Measurements from ENCODE around the gene BANP. TPM values are rescaled to one million over a fixed set of nuclear protein-coding genes. Genes with fewer than 3 reads are reported as not detected.

BANP gene
- polyA plus RNA-seq, 1 of the 3 experiments (the other 2 are of a cell fraction) = 16.8 TPM

DNA sequence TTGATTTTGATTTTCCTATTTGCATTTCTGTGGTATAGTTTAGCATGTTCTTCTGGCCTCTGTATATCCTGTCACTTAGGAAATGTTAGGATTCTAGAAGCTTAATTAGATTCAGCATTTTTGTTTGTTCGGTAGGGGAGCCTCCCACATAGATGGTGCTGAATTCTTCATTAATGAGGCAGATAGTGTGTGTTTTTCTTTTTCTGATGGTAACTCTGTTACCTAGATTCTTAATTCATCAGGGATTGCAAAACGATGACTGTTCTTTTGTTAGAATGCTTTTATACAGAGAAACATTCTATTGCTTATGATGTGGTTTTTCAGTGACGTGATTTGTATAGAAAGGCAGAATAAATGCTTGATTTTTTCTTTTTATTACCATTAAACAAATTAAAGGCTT is 19.0 kb downstream of the BANP start:
- Histone ChIP-seq H3K4me1 (ENCODE audit: control insufficient read depth in 1 of 2, insufficient read depth in 2 of 2, low read depth in 1 of 2, low read length in 1 of 2) (peaks cover 0 to 20% of the 10 kb centered on the region in 2 experiments; a peak in 1 of 4 replicates), H4K20me1 (ENCODE audit: insufficient read depth) (no peaks in the 10 kb centered on the region), H3K9ac (no peak overlapping the region), H3K27ac (ENCODE audit: low read depth in 2 of 2, low read length in 1 of 2) (no peak overlapping the region), H3F3A (replicated peaks; ENCODE audit: insufficient read depth) (no peaks in the 10 kb centered on the region), H3K4me3 (ENCODE audit: low read depth in 2 of 2, low read length in 1 of 2) (no peak overlapping the region), H3K9me3 (peaks cover 10% of the 10 kb centered on the region), H3K9me2 (no peaks in the 10 kb centered on the region), H3K79me2 (ENCODE audit: insufficient read depth) (peaks cover 75% of the 10 kb centered on the region), H3K36me3 (replicated peaks in 1 of 2; ENCODE audit: control insufficient read depth in 1 of 2, insufficient read depth in 2 of 2, low read length in 1 of 2) (no peaks in the 10 kb centered on the region), H3K4me2 (no peak overlapping the region), H3K27me3 (ENCODE audit: insufficient read depth) (no peaks in the 10 kb centered on the region), H2AFZ (ENCODE audit: low read depth) (no peak overlapping the region)
- no peak for DNase-seq
- POLR2A ChIA-PET = interaction anchor here (1.0 kb wide), 1 partner anchor 19 kb away, joined by 4 read pairs; the partner anchor contains the start of gene BANP
- 69% methylated on average over 3 of the region's 3 CpGs for WGBS (ENCODE audit: low lambda C conversion rate)
- CTCF ChIA-PET = no interaction called here
- TF ChIP-seq RXRA (IDR thresholded peaks at IDR 0.05; ENCODE audit: borderline replicate concordance, low read depth) (no peak), FOXJ3 (CRISPR knock-in tag; IDR thresholded peaks at IDR 0.05) (no peak), RFX5 (IDR thresholded peaks at IDR 0.05; ENCODE audit: low read length) (no peak), SMC3 (IDR thresholded peaks at IDR 0.05; ENCODE audit: low read depth, low read length) (no peak), NRF1 (IDR thresholded peaks at IDR 0.05; ENCODE audit: low read depth, low read length) (no peak), EP300 (IDR thresholded peaks at IDR 0.05; ENCODE audit: borderline replicate concordance in 1 of 2, low read depth in 1 of 2, low read length in 1 of 2) (no peak), CHD2 (IDR thresholded peaks at IDR 0.05; ENCODE audit: low read length, partially characterized antibody) (no peak), IRF3 (IDR thresholded peaks at IDR 0.05; ENCODE audit: low read depth, low read length) (no peak), USF1 (IDR thresholded peaks at IDR 0.05; ENCODE audit: borderline replicate concordance, low read depth) (no peak), MEF2A (IDR thresholded peaks at IDR 0.05; ENCODE audit: borderline replicate concordance, low read depth) (no peak), TCF12 (IDR thresholded peaks at IDR 0.05) (no peak), SIN3A (IDR thresholded peaks at IDR 0.05; ENCODE audit: borderline replicate concordance, low read depth, low read length) (no peak), GATA2 (CRISPR knock-in tag; IDR thresholded peaks at IDR 0.05) (no peak), FOXM1 (IDR thresholded peaks at IDR 0.05; ENCODE audit: low read depth) (no peak), JUND (IDR thresholded peaks at IDR 0.05) (no peak), TAF1 (IDR thresholded peaks at IDR 0.05; ENCODE audit: borderline replicate concordance, low read depth, low read length) (no peak)
- TF ChIP-seq, protein P1, sequence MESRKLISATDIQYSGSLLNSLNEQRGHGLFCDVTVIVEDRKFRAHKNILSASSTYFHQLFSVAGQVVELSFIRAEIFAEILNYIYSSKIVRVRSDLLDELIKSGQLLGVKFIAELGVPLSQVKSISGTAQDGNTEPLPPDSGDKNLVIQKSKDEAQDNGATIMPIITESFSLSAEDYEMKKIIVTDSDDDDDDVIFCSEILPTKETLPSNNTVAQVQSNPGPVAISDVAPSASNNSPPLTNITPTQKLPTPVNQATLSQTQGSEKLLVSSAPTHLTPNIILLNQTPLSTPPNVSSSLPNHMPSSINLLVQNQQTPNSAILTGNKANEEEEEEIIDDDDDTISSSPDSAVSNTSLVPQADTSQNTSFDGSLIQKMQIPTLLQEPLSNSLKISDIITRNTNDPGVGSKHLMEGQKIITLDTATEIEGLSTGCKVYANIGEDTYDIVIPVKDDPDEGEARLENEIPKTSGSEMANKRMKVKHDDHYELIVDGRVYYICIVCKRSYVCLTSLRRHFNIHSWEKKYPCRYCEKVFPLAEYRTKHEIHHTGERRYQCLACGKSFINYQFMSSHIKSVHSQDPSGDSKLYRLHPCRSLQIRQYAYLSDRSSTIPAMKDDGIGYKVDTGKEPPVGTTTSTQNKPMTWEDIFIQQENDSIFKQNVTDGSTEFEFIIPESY (IDR thresholded peaks at IDR 0.05; ENCODE audit: borderline replicate concordance, low read depth) = no peak
- TF ChIP-seq, protein P2, sequence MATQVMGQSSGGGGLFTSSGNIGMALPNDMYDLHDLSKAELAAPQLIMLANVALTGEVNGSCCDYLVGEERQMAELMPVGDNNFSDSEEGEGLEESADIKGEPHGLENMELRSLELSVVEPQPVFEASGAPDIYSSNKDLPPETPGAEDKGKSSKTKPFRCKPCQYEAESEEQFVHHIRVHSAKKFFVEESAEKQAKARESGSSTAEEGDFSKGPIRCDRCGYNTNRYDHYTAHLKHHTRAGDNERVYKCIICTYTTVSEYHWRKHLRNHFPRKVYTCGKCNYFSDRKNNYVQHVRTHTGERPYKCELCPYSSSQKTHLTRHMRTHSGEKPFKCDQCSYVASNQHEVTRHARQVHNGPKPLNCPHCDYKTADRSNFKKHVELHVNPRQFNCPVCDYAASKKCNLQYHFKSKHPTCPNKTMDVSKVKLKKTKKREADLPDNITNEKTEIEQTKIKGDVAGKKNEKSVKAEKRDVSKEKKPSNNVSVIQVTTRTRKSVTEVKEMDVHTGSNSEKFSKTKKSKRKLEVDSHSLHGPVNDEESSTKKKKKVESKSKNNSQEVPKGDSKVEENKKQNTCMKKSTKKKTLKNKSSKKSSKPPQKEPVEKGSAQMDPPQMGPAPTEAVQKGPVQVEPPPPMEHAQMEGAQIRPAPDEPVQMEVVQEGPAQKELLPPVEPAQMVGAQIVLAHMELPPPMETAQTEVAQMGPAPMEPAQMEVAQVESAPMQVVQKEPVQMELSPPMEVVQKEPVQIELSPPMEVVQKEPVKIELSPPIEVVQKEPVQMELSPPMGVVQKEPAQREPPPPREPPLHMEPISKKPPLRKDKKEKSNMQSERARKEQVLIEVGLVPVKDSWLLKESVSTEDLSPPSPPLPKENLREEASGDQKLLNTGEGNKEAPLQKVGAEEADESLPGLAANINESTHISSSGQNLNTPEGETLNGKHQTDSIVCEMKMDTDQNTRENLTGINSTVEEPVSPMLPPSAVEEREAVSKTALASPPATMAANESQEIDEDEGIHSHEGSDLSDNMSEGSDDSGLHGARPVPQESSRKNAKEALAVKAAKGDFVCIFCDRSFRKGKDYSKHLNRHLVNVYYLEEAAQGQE (IDR thresholded peaks at IDR 0.05; ENCODE audit: low read depth, low read length) = no peak
